ENCODE results near the gene RPS17.
"Not testable (repeated sequence)": the region's sequence is repeated elsewhere in the genome, so short reads cannot be mapped to it uniquely, and the experiment has no call there.

RPS17 gene

DNA sequence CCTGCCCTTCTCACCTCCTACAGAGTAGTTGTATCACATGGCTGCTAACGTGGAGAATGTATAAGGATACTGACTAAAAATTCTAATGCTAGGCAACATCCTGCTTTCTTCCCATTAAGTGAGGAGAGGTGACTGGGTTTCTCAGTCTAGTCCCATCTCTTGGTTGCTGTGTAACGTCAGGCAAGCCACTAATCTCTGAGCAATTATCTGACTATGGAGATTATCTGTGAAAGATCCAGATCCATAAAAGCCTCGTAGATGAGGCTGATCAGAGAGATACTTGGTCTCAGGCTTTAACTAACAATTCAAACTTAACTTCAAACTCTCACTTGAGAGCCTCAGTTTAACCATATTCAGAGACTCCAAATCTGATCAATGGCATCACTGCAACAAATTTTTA lies 4.7 kb upstream of the RPS17 start:
- no peak for DNase-seq

DNA sequence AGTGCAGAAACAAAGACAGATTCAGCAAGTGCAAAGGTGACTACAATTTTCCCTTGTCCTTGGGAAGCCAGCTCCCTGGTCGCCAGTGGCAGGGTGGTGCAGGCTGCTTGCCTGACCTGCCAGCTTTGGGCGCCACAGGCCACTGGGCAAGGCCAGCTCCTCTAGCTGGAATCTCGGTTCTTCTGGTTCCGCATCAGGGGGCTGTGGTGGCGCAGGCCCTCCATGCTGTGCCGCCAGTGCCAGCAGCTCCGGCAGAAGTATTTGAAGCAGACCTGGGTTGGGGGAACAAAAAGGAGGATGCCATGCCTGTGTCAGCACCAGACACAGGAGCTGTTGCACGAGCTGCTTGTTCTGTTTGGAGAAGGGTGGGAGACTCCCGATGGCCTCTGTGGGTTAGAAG lies 4.2 kb upstream of the RPS17 start:
- no peak for DNase-seq

DNA sequence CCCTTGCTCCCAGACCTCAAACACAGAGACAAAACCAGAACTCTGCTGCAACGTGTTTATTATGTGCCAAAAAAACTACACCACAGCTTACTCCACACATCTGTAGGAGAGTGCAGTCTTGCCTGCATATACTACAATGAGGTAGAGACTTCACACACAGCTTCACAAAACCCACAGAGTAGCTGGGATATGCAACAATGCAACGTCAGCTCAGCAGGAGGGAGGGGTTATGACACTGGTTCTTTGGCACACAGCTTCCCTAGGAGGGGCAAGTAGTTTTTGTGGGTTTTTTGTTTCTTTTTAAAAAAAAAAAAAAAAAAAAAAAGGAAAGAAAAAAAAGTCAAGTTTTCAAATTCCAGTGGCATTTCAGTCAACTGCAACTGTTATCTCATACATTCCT lies 2.9 kb upstream of the RPS17 start:
- no peak for DNase-seq

DNA sequence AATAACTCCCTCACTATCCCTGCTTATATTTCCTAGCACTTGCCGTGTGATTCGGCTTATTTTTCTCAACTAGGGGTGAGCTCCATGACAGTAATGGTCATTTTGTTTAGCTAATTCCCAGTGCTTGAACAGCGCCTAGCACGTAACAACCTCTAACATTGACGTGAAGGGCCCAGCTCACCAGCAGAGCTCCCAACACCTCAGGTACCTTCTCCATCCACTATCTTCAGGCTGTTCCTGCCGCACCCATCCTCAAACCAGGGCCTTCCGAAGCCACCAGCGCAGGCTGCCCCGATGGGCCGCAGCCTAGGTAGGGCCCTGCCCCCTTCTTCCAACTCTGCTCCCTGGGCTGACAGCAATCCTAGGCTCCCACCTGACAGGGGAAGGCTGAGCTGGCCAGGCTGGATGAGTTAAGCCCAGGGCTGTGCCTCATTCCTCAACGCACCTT lies 751 bp upstream of the RPS17 start:
- DNase-seq, result no peak

DNA sequence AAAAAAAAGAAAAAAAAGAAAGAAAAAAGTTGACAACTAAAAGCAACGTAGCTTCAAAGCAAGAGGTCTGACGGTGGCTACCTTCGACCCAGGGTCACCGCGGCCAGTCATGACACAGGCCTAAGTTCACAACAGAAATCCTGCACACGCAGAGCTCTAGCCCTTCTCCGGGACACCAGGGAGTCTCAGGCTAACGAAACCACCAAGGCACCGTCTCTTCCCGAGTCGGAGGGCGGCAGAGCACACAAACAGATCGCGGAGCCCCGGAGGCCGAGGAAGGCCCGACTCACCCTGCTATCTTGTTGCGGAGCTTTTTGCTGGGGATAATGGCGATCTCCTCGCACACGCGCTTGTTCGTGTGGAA lies 584 bp downstream of the RPS17 start:
- no peak for DNase-seq

DNA sequence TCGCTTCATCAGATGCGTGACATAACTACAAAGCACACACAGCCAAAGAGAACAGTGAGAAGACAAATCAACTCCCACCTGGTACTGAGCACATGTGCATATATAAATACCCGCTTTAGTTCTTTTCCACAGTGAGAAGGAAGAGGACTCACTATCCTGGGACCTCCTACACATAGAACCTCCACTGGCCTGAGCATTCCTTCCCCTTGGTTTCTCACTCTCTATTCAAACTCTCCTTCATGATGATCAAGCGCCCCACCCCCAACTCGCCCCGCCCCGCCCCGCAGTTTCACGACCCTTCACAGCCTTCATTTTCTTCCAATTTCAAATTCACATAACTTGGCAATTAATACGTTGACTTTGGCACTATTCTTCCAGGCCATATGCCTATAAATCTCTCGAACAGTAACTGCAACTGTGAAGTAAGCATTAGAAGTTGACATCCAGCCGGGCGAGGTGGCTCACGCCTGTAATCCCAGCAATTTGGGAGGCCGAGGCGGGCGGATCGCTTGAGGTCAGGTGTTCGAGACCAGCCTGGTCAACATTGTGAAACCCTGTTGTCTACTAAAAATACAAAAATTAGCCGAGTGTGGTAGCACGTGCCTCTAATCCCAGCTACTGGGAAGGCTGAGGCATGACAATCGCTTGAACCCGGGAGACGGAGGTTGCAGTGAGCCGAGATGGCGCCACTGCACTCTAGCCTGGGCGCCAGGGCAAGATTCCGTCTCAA lies 1.1 kb downstream of the RPS17 start:
- DNase-seq, result no peak

DNA sequence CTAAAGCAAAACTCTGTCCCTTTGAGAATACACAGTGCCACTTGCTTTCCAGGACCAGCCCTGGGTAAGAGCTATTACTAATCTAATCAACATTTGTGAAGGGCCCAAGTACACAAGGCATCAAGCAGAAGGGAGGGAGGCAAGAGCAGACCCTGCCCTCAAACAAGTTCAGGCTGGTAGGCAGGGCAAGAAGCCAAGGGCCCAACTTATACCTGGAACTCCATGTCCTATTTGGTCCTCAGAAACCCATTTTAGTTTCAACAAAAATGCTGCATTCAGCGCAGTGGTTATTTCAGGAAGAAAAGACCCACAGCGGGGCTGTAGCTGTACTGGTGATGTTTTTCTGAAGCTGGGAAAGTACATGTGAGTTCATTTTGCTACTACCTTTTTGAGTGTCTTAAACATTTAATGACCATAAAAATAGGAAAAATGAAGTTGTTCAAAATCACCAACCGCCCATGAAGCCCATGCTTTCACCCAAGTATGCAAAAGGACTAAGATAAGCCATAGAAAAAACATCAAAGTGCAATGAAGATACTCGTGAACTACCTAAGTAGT lies 2.8 kb downstream of the RPS17 start:
- DNase-seq, result no peak

DNA sequence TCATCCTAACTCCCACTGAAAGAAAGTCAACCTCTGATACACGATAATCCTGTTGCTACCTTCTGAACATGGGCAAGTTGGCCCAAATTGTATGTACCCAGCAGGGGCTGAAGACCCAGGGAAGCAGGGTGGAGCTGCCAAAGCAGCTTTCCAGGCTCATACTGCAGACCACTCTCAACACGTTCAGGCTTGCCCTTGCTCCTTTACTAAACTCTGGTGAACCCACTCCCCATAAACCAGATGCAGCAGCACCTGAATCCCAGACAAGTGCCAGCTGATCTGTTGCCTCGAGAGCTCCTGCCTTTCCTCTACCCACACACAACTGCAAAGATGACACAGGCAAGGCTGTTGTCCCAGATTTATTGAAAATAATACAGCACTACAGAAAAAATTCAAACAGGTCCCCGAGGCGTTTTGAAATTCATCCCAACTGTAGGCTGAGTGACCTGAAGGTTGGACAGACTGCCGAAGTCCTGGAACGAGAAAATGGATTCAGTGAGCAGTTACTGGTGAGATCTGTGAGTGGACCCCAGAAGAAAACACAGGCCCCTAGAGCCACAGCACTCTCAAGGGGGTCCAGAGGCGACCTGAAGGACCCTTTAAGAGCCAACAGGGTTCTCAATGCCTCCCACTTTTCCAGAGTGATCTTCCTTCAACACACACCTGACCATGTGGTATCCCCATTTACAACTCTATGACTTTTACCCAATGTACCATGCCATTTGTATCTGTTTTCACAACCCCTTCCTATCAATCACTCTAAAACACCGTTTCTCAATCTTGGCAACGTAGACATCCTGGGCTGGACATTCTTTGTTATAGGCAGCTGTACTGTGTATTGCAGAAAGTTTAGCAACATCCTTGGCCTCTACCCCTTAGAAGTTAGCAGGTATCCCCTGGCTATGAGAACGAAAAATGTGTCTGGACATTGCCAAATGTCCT lies 3.6 kb downstream of the RPS17 start:
- DNase-seq, result no peak

DNA sequence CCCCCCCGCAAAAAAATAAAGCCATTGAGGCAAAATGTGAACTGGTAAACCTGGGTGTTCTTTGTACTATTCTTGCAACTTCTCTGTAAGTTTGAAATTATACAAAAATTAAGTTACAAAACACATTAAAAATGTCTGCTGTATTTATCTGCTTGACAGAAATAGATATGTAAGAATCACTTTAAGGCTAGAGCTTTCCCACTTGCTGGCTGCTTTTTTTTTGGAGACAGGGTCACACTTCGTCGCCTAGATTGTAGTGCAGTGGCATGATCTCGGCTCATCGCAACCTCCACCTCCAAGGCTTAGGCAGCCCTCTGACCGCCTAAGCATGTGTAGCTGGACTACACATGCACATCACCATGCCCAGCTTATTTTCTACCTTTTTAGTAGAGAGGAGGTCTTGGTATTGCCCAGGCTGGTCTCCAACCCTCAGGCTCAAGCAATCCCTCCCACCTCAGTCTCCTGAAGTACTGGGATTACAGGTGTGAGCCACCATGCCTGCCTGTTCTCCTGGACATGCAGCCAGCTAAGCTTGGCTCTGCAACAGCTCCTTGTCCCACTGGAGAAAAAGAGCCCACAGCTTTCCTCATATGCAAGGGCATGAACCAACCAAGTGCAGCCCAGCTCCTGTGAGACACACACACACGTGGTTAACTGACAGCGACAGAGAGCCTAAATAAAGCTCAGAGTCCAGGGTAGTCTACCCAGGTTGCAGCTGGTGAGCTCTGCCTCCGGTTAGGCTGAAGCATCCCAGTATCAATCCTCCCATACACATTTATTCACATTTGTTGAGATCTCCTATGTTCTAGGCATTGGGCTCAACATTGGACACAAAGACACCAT lies 4.5 kb downstream of the RPS17 start:
- no peak for DNase-seq

DNA sequence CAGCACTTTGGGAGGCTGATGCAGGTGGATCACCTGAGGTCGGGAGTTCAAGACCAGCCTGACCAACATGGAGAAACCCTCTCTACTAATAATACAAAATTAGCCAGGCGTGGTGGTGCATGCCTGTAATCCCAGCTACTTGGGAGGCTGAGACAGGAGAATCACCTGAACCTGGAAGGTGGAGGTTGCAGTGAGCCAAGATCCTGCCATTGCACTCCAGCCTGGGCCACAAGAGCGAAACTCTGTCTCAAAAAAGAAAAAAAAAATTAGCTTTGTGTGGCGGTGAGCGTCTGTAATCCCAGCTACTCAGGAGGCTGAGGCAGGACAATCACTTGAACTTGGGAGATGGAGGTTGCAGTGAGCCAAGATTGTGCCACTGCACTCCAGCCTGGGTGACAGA lies 5.1 kb downstream of the RPS17 start:
- DNase-seq, result not testable (repeated sequence)

DNA sequence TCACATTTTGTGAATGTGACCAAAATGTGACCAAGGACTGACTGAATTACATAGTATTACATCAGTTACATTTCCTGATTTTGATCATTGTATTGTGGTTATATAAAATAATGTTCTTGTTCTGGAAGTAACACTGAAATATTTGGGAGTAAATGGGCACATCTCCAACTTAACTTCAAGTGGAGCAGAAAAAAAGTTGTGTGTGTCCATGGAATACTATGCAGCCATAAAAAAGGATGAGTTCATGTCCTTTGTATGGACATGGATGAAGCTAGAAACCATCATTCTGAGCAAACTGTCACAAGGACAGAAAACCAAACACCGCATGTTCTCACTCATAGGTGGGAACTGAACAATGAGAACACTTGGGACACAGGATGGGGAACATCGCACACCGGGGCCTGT lies 5.8 kb downstream of the RPS17 start:
- not testable (repeated sequence) for DNase-seq

DNA sequence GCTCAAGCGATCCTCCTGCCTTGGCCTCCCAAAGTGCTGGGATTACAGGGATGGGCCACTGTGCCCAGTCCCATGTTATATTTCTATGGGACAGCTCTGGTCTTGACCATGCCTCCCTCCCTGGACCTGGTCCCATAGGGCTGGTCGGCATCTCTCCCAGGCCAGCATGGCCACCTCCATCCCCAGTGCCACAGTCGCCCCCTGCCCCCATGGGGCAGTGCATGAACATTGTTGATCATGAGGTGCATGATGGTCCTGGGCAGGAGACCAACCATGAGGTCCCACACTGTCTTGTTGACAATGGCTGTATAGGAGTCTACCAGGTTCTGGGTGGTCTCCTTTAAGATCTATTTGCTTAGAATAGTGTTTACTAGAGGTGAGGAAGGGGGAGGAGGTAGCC lies 6.5 kb downstream of the RPS17 start:
- DNase-seq, result no peak

DNA sequence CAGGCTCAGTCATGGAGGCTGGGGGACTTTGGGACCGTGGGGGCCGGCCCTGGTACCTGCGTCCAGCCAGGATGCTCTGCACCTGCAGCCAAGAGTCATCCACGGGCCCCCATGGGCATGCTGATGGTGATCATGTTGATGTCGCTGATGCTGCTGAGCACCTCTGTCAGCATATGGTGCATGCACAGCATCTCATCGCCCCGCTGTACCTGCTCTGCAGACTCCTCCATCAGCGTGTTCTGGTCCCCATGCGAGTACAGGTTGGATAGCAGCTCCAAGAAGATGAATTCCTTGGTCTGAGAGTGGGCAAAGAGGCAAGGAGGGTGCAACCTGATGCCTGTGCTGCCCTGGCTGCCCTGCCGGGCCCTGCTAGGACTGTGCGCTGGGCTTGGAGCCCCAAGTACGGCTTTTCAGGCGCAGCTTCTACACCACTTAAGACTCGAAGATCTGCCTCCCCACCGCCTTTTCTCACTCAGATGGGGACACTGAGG lies 7.2 kb downstream of the RPS17 start:
- no peak for DNase-seq

DNA sequence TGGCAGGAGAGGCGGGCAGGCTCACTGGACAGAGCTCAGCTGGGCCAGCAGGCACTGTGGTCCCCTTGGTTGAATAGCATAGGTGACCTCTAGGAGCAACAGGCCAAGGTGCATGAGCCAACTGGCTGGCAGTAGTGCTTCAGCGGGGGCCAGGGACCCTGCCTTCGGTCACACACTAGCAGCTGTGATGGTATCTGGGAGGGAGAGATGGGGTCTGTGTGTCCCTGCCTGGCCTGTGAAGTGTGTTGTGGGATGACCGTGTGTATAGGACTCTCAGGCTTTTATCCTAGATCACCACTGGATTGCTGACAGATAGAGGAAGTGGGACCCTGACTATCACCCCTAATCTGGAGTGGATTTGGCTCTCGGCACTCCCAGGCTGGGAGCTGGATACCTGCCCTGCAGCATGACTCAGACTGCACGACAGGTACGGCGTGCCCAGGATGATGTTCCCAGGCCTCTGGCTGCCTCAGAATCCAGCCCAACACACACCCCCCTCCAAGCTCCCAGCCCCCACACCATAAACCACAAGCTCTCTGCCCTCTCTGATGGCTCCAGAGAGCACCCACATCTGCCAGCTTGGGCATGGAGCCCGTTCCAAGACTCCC lies 7.8 kb downstream of the RPS17 start:
- DNase-seq, result no peak

DNA sequence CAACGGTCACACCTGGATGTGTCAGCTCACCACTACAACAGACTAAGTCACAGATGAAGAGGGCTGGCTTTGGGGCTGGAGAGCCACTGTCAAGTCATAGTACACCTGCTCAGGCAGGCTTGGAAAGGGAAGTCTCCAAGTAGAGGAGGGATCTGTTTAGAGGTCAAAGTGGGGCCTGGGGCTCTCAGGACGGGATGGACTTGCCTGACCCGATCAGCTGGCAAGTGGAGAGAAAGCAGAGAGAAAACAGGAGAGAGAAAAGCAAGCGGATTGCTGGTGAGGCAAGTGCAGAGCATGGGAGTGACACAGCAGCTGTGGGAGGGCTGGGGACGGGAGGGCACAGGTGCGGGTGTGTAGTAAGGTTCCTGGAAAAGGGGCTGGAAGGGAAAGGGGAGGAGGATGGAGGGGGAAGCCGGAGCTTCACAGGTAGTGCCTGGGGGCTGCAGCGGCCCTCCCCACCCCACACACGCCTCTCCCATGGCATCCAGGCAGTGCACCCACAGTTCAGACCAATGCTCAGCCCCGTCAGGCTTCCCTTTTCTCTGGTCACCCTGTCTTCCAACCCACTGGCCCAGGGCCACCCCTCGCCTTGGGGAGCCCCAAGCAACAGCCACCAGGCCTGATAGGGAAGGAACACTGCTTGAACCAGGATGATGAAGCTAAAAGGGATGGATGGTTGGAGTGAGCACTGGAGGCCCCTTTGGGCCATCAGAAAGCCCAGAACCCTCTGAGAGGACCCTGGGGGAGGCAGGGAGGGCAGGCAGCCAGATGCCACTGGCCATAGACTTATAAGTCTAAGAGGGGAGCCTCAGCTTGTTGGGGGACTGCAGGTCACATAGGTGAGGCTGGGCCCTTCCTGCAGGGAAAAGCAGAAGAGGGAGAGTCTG lies 8.5 kb downstream of the RPS17 start:
- DNase-seq, result no peak

DNA sequence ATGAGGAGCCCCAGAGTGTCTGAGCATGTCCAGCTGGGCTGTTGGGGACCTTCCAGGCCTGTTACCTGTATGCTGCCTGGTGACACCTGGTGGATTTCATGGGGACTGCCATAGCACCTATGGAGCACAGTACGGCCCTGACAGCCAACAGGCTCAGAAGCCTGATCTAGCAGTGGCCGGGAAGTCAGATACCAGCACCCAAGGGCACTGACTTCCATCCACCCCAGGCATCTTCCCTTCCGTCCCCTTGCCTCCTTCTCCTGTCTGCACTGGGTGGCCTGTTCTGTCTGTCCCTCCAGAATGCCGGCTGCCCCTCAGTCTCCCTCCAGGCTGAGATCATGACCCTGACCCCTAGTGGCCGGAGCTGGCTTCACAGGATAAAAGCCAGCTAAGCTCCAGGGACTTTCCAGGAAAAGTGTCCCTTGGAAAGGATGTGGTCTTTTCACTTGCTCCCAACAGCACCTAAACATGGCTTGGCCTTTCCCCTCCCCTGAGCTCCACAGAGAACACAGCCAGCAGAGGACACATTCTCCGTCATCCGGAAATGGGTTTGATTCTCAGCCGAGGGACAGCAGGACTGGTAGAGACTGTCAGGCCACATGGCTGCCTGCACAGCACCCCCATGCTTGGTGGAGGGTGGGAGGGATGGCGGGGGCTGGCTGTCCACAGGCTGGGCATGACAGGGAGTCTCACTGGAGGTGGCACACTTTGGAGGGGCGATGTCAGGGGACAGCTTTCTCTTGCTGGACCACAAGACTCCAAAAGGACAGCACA lies 9.5 kb downstream of the RPS17 start:
- DNase-seq, result peak; percentile 72

DNA sequence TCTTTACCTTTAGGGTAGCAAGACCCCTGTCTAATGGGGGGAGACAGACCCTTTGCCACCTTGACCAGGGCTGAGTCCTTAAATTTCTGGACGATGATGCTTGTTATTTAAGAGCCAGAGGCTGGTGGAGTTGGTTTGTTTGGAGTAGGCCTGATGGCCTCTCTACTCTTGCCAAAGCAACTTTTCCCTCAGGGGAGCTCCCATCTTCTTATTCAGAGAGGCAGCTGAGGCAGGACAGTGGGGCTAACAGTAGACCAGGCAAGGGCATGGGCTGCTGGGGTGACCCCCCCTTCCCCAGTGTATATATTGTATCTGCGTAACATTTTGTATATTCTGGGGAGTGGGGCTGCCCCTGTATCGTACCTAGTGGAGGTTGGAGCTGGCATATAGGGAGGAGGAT lies 10.3 kb downstream of the RPS17 start:
- no peak for DNase-seq

DNA sequence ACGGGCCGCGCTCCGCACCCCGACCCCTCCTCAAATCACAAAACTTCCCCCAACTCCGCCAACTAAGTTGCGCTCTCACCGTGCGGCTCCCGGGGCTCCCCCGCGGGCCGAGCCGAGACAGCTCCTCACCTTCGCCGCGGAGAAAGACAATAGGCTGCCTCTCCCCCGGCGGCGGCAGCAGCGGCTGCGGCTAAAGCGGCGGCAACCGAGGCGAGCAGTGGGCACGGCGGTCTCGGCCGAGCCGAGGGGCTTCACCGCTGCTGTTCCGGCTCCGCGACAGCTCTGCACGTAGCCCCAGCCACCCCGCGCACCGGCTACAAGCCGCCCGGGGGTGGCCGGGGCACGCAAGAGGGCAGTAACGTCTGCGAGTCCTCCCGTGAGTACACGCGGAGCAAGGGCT lies 26.7 kb downstream of the RPS17 start:
- not testable (repeated sequence) for DNase-seq

DNA sequence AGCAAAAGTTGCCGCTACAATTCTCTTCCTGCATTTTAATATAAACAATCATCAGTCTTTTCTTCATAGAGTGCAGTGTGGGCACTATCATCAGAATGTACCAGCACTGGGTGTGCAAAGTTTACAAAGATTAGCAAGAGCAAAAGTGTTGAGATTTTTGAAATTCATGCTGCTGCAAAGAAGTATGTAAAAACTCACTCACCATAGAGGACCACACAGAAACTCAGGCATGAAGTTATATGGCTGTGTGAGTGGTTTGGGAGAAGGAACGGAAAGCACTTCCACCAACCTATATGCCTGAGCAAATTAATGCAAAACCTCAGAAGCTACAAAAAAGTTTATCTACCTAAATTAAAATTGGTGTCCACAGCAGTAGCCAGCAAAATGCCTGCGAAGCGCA lies 32.6 kb downstream of the RPS17 start:
- not testable (repeated sequence) for DNase-seq

DNA sequence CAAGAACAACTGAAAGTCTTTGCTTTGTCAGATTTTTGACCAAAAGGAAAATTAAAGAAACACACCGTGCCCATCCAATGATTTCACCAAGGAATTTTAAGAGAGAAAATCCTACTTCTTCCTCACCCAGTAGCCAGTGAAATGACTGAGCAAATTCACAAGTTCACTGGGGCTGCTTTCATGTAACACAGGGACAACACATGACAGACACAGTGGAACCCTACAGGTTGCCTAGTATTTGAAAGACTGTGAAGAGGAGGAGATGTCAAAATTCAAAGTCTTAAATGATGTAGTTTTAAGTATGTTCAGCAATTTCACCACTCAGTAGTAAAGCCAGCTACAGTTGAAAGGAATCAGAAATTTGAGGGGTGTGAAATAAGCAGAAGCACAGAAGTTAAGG lies 33.2 kb downstream of the RPS17 start:
- DNase-seq, result not testable (repeated sequence)

Measured in activated naive CD4-positive, alpha-beta T cell treated with anti-CD3 and anti-CD28 coated beads, Interleukin-2, amount 50 U/mL, for 16 hours (primary cell).